Osteoblast (primary cell): ENCODE measurements around the gene EDNRB. TPM values are rescaled to one million over a fixed set of nuclear protein-coding genes. Genes with fewer than 3 reads are reported as not detected.

Source experiments
- DNase-seq: peaks from one replicate; pipeline ENCODE4 v3.0.0; 2011; ENCODE audit warnings: low spot score, mixed read lengths; ENCODE audit not compliant: insufficient read length; ENCODE audit errors: missing footprints
- H2AFZ ChIP-seq: 2 replicates; pipeline ENCODE4 v1.6.0; 2011; ENCODE audit warnings: mild to moderate bottlenecking, low read length
- H3K27ac ChIP-seq: 2 replicates; pipeline ENCODE4 v1.5.1; 2011; ENCODE audit warnings: mild to moderate bottlenecking, low read depth, low read length, moderate library complexity
- H3K27me3 ChIP-seq: 2 replicates; pipeline ENCODE4 v1.6.0; 2012; ENCODE audit warnings: mild to moderate bottlenecking, control low read depth, inconsistent platforms, low read length, moderate library complexity; ENCODE audit not compliant: insufficient read depth
- H3K36me3 ChIP-seq: 2 replicates; pipeline ENCODE4 v1.5.1; 2011; ENCODE audit warnings: mild to moderate bottlenecking, low read length, control low read depth, moderate library complexity; ENCODE audit not compliant: insufficient read depth
- H3K4me1 ChIP-seq: 2 replicates; pipeline ENCODE4 v1.5.1; 2011; ENCODE audit warnings: mild to moderate bottlenecking, low read length, control low read depth, moderate library complexity; ENCODE audit not compliant: insufficient read depth
- H3K4me2 ChIP-seq: 2 replicates; pipeline ENCODE4 v1.6.0; 2011; ENCODE audit warnings: mild to moderate bottlenecking, low read length; ENCODE audit not compliant: insufficient read depth
- H3K4me3 ChIP-seq: fragments of 200-600 bp; sonication (generic); 3 replicates; pipeline ENCODE4 v1.5.1; 2012; ENCODE audit warnings: mild to moderate bottlenecking, low read length, inconsistent platforms; ENCODE audit not compliant: insufficient read depth
- H3K79me2 ChIP-seq: 2 replicates; pipeline ENCODE4 v1.6.0; 2012; ENCODE audit warnings: mild to moderate bottlenecking, low read length, control low read depth, inconsistent platforms; ENCODE audit not compliant: insufficient read depth
- H3K9me3 ChIP-seq: 2 replicates; pipeline ENCODE4 v1.5.1; 2011; ENCODE audit warnings: low read depth, low read length, control low read depth
- H4K20me1 ChIP-seq: 2 replicates; pipeline ENCODE4 v1.6.0; 2012; ENCODE audit warnings: mild to moderate bottlenecking, low read length, control low read depth; ENCODE audit not compliant: insufficient read depth
- total RNA-seq: library from RNA; depleted of rRNA; stranded (reverse); fragments of >200 nt; gene quantifications from 2 replicates; pipeline ENCODE4 v1.2.3, GENCODE V29; 2012
- TF ChIP-seq, protein P1 (sequence below): IDR thresholded peaks from 2 replicates; pipeline ENCODE4 v1.5.1; 2011; ENCODE audit warnings: mild to moderate bottlenecking, low read depth, low read length, moderate library complexity; ENCODE audit errors: extremely low read depth

The EDNRB gene
- total RNA-seq, 1 donor = under 0.01 TPM

DNA sequence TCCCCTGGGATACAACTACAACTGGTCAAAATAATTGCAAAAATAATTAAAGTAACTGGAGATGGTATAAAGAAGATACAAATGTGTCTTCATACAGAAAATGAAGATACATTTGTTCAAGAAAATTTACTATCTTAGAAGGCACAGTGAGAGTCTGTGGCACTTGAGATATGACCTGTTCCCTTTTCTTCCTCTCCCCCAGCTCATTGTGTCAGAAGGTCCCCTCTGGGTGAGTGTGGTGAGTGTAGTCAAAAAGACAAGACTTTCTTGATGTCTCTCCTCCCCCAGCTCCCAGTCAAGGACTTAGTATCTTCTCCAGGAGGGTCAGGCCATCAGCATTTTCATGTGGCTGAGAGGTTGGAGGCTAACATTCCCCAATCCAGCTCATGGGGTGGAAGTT is 51.7 kb downstream of the EDNRB start:
- Histone ChIP-seq H3K4me1 (no peaks in the 10 kb centered on the region), H2AFZ (no peak overlapping the region), H3K4me3 (no peak overlapping the region), H3K79me2 (no peaks in the 10 kb centered on the region), H3K36me3 (no peaks in the 10 kb centered on the region), H3K27me3 (no peaks in the 10 kb centered on the region), H3K4me2 (no peak overlapping the region), H4K20me1 (no peaks in the 10 kb centered on the region), H3K27ac (no peak overlapping the region), H3K9me3 (no peaks in the 10 kb centered on the region)
- no peak for DNase-seq
- TF ChIP-seq, protein P1, sequence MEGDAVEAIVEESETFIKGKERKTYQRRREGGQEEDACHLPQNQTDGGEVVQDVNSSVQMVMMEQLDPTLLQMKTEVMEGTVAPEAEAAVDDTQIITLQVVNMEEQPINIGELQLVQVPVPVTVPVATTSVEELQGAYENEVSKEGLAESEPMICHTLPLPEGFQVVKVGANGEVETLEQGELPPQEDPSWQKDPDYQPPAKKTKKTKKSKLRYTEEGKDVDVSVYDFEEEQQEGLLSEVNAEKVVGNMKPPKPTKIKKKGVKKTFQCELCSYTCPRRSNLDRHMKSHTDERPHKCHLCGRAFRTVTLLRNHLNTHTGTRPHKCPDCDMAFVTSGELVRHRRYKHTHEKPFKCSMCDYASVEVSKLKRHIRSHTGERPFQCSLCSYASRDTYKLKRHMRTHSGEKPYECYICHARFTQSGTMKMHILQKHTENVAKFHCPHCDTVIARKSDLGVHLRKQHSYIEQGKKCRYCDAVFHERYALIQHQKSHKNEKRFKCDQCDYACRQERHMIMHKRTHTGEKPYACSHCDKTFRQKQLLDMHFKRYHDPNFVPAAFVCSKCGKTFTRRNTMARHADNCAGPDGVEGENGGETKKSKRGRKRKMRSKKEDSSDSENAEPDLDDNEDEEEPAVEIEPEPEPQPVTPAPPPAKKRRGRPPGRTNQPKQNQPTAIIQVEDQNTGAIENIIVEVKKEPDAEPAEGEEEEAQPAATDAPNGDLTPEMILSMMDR = no peak

DNA sequence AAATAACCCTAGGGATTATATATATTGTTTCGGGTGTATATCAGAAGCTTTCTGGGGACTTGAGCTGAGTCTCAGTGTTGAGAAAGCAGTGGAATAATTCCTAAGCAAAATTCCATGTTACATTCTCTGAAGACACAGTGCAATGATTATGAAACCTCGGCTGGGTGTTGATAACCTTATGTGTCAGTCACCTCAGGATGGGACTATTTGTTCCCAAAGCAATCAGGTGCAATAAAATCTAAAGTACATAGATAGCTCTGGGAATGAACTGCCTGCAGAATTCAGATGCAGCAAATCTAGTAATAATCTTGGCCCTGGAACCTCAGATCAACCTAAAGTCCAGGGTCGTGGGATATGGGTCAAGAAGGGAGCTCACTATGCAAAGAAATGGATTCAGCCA is 53.0 kb downstream of the EDNRB start:
- Histone ChIP-seq H2AFZ (no peak overlapping the region), H3K4me2 (no peak overlapping the region), H3K27me3 (no peaks in the 10 kb centered on the region), H3K9me3 (no peaks in the 10 kb centered on the region), H4K20me1 (no peaks in the 10 kb centered on the region), H3K79me2 (no peaks in the 10 kb centered on the region), H3K4me3 (no peak overlapping the region), H3K36me3 (no peaks in the 10 kb centered on the region), H3K27ac (no peak overlapping the region), H3K4me1 (no peaks in the 10 kb centered on the region)
- no peak for DNase-seq
- TF ChIP-seq, protein P1 = no peak

DNA sequence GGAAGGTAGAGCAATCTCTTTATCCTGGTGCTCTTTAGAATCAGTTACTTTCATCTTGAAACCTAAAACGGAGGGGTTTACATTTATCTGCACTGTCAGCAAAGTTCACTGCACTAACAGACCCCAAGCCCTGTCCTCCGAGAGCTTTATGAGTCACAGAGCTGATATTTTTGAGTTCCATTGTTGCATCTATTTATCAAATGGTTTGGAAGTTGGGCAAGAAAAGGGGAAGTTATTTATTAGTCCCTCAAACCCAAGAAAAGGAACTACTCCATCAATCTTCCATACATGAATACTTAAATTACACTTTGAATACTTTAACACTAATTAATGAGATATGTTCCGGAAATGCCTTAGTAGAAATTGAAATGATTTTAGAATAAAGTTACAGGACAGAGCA is 55.5 kb downstream of the EDNRB start:
- Histone ChIP-seq H3K4me2 (no peak overlapping the region), H3K4me1 (no peaks in the 10 kb centered on the region), H2AFZ (no peak overlapping the region), H4K20me1 (no peaks in the 10 kb centered on the region), H3K27me3 (no peaks in the 10 kb centered on the region), H3K79me2 (no peaks in the 10 kb centered on the region), H3K9me3 (no peaks in the 10 kb centered on the region), H3K4me3 (no peak overlapping the region), H3K27ac (no peak overlapping the region), H3K36me3 (no peaks in the 10 kb centered on the region)
- DNase-seq = no peak
- TF ChIP-seq, protein P1 = no peak

DNA sequence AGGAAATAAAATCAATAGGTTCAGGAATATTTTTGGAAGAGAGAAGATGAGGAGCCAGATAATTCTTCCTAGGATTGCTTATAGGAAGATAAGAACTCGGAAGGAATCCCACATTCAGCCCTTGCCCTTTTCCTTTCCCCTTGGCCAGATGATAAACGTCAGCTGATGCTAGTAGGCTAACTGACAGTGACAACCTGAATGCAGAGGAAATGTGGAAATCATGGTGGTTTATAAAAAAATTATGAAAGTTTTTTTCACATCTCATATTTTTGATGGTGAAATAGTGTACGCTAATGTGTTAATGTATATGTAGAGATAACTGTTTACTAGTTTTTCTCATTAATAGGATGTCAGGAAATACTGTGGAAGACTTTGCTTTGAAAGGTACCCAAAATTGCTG is 56.9 kb downstream of the EDNRB start:
- H4K20me1 ChIP-seq = no peaks in the 10 kb centered on the region
- TF ChIP-seq, protein P1 = no peak
- H3K27ac ChIP-seq = no peak overlapping the region
- H3K4me1 ChIP-seq = no peaks in the 10 kb centered on the region
- no peak overlapping the region for H2AFZ ChIP-seq
- no peaks in the 10 kb centered on the region for H3K36me3 ChIP-seq
- H3K27me3 ChIP-seq = no peaks in the 10 kb centered on the region
- H3K79me2 ChIP-seq = no peaks in the 10 kb centered on the region
- H3K4me2 ChIP-seq = no peak overlapping the region
- H3K4me3 ChIP-seq = no peak overlapping the region
- DNase-seq = no peak
- H3K9me3 ChIP-seq = no peaks in the 10 kb centered on the region
